CD4-positive, alpha-beta T cell (primary cell): ENCODE measurements around the gene MYO7B. TPM values are rescaled to one million over a fixed set of nuclear protein-coding genes. Genes with fewer than 3 reads are reported as not detected.

ENCODE experiments used
- ATAC-seq: fragments of 200-7000 bp; cut with Tn5 transposase; one replicate; pipeline ENCODE4 v1.10.0; 2022; ENCODE audit warnings: mild to moderate bottlenecking; ENCODE audit not compliant: poor library complexity
- CTCF ChIA-PET: fragments of 350-600 bp; sonication (Branson Sonifier 250); formaldehyde crosslinking; loops from one replicate; lab custom pipeline; 2021; ENCODE audit warnings: antibody characterized with exemption, inconsistent platforms; lab: Charles Lee
- POLR2A ChIA-PET: fragments of 350-600 bp; sonication (Branson Sonifier 250); formaldehyde crosslinking; loops from one replicate; lab custom pipeline; 2021; ENCODE audit warnings: antibody characterized with exemption, inconsistent platforms; lab: Charles Lee
- DNase-seq, 14 experiments: peaks; one replicate each; pipeline ENCODE4 v3.0.0-alpha.2; 2013 to 2020; ENCODE audit warnings: mixed read lengths in 2 of 14
- H3K27ac ChIP-seq, 2 donors: one replicate each; pipeline versions ENCODE4 v1.5.1 to v1.7.0; 2013; ENCODE audit warnings: low read length in 2 of 2, low read depth in 1 of 2, mild to moderate bottlenecking in 1 of 2
- H3K27me3 ChIP-seq, 2 experiments: 1 replicate in 1 of 2; 2 replicates in 1 of 2; pipeline versions ENCODE4 v1.6.1 to v1.7.0; 2013; ENCODE audit warnings: low read length in 2 of 2, control low read depth in 1 of 2, mild to moderate bottlenecking in 1 of 2, moderate library complexity in 1 of 2; ENCODE audit not compliant: insufficient read depth in 2 of 2, control insufficient read depth in 1 of 2
- H3K36me3 ChIP-seq: one replicate; pipeline ENCODE4 v1.6.1; 2013; ENCODE audit warnings: low read length, control low read depth; ENCODE audit not compliant: insufficient read depth
- H3K4me1 ChIP-seq: one replicate; pipeline ENCODE4 v1.6.1; 2013; ENCODE audit warnings: low read length, control low read depth; ENCODE audit not compliant: insufficient read depth
- H3K4me3 ChIP-seq: one replicate; pipeline ENCODE4 v1.5.1; 2013; ENCODE audit warnings: mild to moderate bottlenecking, low read length, moderate library complexity
- H3K9me3 ChIP-seq, 2 experiments: 1 replicate in 1 of 2; 2 replicates in 1 of 2; pipeline versions ENCODE4 v1.6.1 to v1.7.0; 2013; ENCODE audit warnings: low read length in 2 of 2, mild to moderate bottlenecking in 2 of 2, control low read depth in 1 of 2, moderate library complexity in 1 of 2; ENCODE audit not compliant: control insufficient read depth in 1 of 2, insufficient read depth in 1 of 2
- H3K27ac Mint-ChIP-seq: one replicate; pipeline ENCODE4 v1.8.0; 2020; ENCODE audit warnings: mixed read lengths
- H3K27me3 Mint-ChIP-seq: one replicate; pipeline ENCODE4 v1.8.0; 2021; ENCODE audit warnings: mixed read lengths
- H3K36me3 Mint-ChIP-seq: one replicate; pipeline ENCODE4 v1.8.0; 2021; ENCODE audit warnings: low read depth, mixed read lengths
- H3K4me1 Mint-ChIP-seq: one replicate; pipeline ENCODE4 v1.8.0; 2021; ENCODE audit warnings: low read depth, mixed read lengths
- H3K4me3 Mint-ChIP-seq: one replicate; pipeline ENCODE4 v1.8.0; 2020; ENCODE audit warnings: mild to moderate bottlenecking, mixed read lengths
- H3K9me3 Mint-ChIP-seq: one replicate; pipeline ENCODE4 v1.8.0; 2020; ENCODE audit warnings: mixed read lengths
- CTCF ChIP-seq: fragments of 200-600 bp; IDR thresholded peaks from one replicate; pipeline ENCODE4 v1.8.0; 2022; ENCODE audit warnings: antibody characterized with exemption, mild to moderate bottlenecking
- intact Hi-C, 2 experiments: fragments of 100-400 bp; cut with DNase I in 1 of 2; cut with micrococcal nuclease in 1 of 2; formaldehyde crosslinking; loops; one replicate each; pipeline versions ENCODE4 v1.15.1 to v1.9.0; 2023 to 2025; cut with DNase I, micrococcal nuclease
- total RNA-seq, 174 experiments: library from RNA in 2 of 174; stranded (reverse) in 2 of 174; gene quantifications; one replicate each; pipeline ENCODE4 v1.2.3 and lab custom pipeline; 2021 to 2026

Gene MYO7B
- total RNA-seq, 2 experiments from 2014 or later = 0.05 to 0.14 TPM

- no peak overlapping the region for H3K4me3 Mint-ChIP-seq
- POLR2A ChIA-PET = interaction anchor here (1.4 kb wide), 1 partner anchor 20 kb away, joined by 3 read pairs; no protein-coding TSS in a partner anchor
- Histone ChIP-seq H3K27me3 (no peaks in the 10 kb centered on the region), H3K36me3 (no peaks in the 10 kb centered on the region), H3K4me3 (no peak overlapping the region), H3K9me3 (peaks cover 0 to 3% of the 10 kb centered on the region in 2 experiments), H3K27ac (no peak overlapping the region), H3K4me1 (no peaks in the 10 kb centered on the region)
- peaks cover 8% of the 10 kb centered on the region for H3K4me1 Mint-ChIP-seq
- no peaks in the 10 kb centered on the region for H3K36me3 Mint-ChIP-seq
- CTCF ChIA-PET = no interaction called here
- H3K9me3 Mint-ChIP-seq = no peaks in the 10 kb centered on the region
- no peak for ATAC-seq
- TF ChIP-seq CTCF = no peak
- no peak for DNase-seq
- no peaks in the 10 kb centered on the region for H3K27me3 Mint-ChIP-seq
- H3K27ac Mint-ChIP-seq = no peak overlapping the region
- intact Hi-C loops = no loop called here
These were observed 86.5 kb downstream of the MYO7B start for GRCh38 chr2:127621981-127622431.

- H3K4me1 ChIP-seq = no peaks in the 10 kb centered on the region
- ChIA-PET POLR2A (interaction anchor here (1.4 kb wide), 1 partner anchor 19 kb away, joined by 3 read pairs; no protein-coding TSS in a partner anchor), CTCF (no interaction called here)
- ATAC-seq = no peak
- intact Hi-C loops = no loop called here
- peak in 1 of 14 experiments; percentile 32 for DNase-seq
- H3K9me3 ChIP-seq = peaks cover 0 to 3% of the 10 kb centered on the region in 2 experiments
- no peak overlapping the region for H3K27ac ChIP-seq
- Mint-ChIP-seq H3K36me3 (no peaks in the 10 kb centered on the region), H3K4me1 (peaks cover 4% of the 10 kb centered on the region), H3K27me3 (no peaks in the 10 kb centered on the region), H3K9me3 (no peaks in the 10 kb centered on the region), H3K27ac (no peak overlapping the region), H3K4me3 (no peak overlapping the region)
- TF ChIP-seq CTCF = no peak
- no peaks in the 10 kb centered on the region for H3K36me3 ChIP-seq
- no peak overlapping the region for H3K4me3 ChIP-seq
- H3K27me3 ChIP-seq = no peaks in the 10 kb centered on the region
These were observed 87.3 kb downstream of the MYO7B start for GRCh38 chr2:127622561-127623387.

GRCh38 chr2:127623388-127624319 is 88.2 kb downstream of the MYO7B start:
- no peaks in the 10 kb centered on the region for H3K27me3 ChIP-seq
- CTCF ChIA-PET = no interaction called here
- no peak overlapping the region for H3K27ac ChIP-seq
- H3K4me3 Mint-ChIP-seq = no peak overlapping the region
- POLR2A ChIA-PET = no interaction called here
- peaks cover 0 to 3% of the 10 kb centered on the region in 2 experiments for H3K9me3 ChIP-seq
- no peak overlapping the region for H3K27ac Mint-ChIP-seq
- no peaks in the 10 kb centered on the region for H3K9me3 Mint-ChIP-seq
- DNase-seq (peak in 1 of 14 experiments; percentile 29), ATAC-seq (no peak)
- no peaks in the 10 kb centered on the region for H3K4me1 ChIP-seq
- no peaks in the 10 kb centered on the region for H3K4me1 Mint-ChIP-seq
- intact Hi-C loops = no loop called here
- no peaks in the 10 kb centered on the region for H3K36me3 ChIP-seq
- no peaks in the 10 kb centered on the region for H3K27me3 Mint-ChIP-seq
- no peaks in the 10 kb centered on the region for H3K36me3 Mint-ChIP-seq
- H3K4me3 ChIP-seq = no peak overlapping the region
- no peak for TF ChIP-seq CTCF
